ENCODE data around the gene ABCA7. TPM values are rescaled to one million over a fixed set of nuclear protein-coding genes. Genes with fewer than 3 reads are reported as not detected.

The ABCA7 gene
- total RNA-seq, 1 experiment from 2014 or later: 40.3 TPM

DNA sequence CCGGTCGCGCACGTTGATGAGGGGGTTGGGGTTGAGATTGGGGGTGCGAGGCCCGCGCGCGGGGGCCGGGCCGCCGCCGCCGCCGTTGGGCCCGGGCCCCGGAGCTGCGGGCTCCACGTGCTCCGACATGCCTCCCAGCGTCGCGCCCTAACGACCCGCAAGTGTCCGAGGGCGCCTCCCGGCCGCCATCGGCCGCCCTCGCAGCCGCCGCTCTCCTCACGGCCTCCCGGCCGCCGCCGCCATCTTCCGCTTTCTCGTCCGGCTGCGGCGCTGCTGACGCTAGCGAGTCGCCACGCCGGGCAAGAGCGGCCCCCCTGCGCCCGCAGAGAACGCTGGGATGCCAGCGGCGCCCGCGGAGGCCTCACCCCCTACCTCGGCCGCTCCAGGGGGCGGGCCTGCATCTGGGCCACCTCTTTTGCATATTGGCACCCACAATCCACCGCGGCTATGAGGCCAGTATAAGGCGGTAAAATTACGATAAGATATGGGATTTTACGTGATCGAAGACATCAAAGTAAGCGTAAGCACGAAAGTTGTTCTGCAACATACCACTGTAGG, 19.0 kb upstream of the ABCA7 start, which contains the start of gene TMEM259 (continued):
- TF ChIP-seq, protein P1, sequence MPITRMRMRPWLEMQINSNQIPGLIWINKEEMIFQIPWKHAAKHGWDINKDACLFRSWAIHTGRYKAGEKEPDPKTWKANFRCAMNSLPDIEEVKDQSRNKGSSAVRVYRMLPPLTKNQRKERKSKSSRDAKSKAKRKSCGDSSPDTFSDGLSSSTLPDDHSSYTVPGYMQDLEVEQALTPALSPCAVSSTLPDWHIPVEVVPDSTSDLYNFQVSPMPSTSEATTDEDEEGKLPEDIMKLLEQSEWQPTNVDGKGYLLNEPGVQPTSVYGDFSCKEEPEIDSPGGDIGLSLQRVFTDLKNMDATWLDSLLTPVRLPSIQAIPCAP (CRISPR knock-in tag; IDR thresholded peaks at IDR 0.05): peak; percentile 39; the same call in 1 of the 2 replicates
- TF ChIP-seq, protein P2, sequence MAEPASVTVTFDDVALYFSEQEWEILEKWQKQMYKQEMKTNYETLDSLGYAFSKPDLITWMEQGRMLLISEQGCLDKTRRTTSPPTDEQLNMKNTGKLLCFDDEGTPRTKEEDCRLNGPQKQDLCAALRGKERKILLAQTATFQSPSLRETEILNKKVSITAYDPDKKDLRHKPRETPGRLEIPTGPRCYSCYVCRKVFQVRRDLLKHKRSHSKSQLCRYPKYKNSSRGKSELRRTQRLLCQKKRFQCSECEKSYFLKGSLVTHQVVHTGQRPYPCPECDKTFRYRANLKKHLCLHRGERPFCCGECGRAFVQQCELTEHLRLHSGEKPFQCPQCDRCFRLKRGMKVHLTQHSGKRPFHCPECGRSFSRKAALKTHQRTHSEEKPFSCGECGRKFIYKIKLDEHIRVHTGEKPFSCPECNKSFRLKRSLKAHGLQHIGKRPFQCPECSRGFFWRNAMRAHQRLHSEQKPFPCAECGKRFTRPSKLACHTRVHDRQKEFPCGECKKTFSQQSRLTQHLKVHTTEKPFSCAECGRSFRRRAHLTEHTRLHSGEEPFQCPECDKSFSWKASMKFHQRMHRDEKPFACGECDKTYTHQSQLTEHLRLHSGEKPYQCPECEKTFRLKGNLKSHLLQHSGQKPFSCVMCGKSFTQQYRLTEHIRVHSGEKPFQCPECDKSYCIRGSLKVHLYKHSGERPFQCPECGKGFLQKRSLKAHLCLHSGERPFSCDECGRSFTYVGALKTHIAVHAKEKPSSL (CRISPR knock-in tag; conservative IDR thresholded peaks at IDR 0.05): no peak
- 0 out of 2 replicates have a peak, but pooled peaks have one; percentile 26 for TF ChIP-seq ELF4 (CRISPR knock-in tag; IDR thresholded peaks at IDR 0.05; ENCODE audit: low read depth)
- TF ChIP-seq FOXK1 (CRISPR knock-in tag; IDR thresholded peaks at IDR 0.05): peak; percentile 89
- TF ChIP-seq ZNF317 (CRISPR knock-in tag; IDR thresholded peaks at IDR 0.05; ENCODE audit: borderline replicate concordance, low read depth): no peak
- peak; percentile 22; the same call in 1 of the 2 replicates for TF ChIP-seq GABPB1 (CRISPR knock-in tag; IDR thresholded peaks at IDR 0.05)
- TF ChIP-seq, protein P3, sequence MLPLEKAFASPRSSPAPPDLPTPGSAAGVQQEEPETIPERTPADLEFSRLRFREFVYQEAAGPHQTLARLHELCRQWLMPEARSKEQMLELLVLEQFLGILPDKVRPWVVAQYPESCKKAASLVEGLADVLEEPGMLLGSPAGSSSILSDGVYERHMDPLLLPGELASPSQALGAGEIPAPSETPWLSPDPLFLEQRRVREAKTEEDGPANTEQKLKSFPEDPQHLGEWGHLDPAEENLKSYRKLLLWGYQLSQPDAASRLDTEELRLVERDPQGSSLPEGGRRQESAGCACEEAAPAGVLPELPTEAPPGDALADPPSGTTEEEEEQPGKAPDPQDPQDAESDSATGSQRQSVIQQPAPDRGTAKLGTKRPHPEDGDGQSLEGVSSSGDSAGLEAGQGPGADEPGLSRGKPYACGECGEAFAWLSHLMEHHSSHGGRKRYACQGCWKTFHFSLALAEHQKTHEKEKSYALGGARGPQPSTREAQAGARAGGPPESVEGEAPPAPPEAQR (CRISPR knock-in tag; IDR thresholded peaks at IDR 0.05): no peak
- TF ChIP-seq ZNF396 (CRISPR knock-in tag; IDR thresholded peaks at IDR 0.05; ENCODE audit: borderline replicate concordance): no peak
- TF ChIP-seq ZBTB21 (CRISPR knock-in tag; IDR thresholded peaks at IDR 0.05; ENCODE audit: borderline replicate concordance): no peak
- no peak for TF ChIP-seq SMAD3 (CRISPR knock-in tag; IDR thresholded peaks at IDR 0.05; ENCODE audit: borderline replicate concordance)
- TF ChIP-seq RORB (CRISPR knock-in tag; IDR thresholded peaks at IDR 0.05): no peak
- TF ChIP-seq, protein P4, sequence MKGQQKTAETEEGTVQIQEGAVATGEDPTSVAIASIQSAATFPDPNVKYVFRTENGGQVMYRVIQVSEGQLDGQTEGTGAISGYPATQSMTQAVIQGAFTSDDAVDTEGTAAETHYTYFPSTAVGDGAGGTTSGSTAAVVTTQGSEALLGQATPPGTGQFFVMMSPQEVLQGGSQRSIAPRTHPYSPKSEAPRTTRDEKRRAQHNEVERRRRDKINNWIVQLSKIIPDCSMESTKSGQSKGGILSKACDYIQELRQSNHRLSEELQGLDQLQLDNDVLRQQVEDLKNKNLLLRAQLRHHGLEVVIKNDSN (CRISPR knock-in tag; IDR thresholded peaks at IDR 0.05): no peak
- TF ChIP-seq, protein P5, sequence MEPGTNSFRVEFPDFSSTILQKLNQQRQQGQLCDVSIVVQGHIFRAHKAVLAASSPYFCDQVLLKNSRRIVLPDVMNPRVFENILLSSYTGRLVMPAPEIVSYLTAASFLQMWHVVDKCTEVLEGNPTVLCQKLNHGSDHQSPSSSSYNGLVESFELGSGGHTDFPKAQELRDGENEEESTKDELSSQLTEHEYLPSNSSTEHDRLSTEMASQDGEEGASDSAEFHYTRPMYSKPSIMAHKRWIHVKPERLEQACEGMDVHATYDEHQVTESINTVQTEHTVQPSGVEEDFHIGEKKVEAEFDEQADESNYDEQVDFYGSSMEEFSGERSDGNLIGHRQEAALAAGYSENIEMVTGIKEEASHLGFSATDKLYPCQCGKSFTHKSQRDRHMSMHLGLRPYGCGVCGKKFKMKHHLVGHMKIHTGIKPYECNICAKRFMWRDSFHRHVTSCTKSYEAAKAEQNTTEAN (CRISPR knock-in tag; IDR thresholded peaks at IDR 0.05): no peak
- TF ChIP-seq, protein P6, sequence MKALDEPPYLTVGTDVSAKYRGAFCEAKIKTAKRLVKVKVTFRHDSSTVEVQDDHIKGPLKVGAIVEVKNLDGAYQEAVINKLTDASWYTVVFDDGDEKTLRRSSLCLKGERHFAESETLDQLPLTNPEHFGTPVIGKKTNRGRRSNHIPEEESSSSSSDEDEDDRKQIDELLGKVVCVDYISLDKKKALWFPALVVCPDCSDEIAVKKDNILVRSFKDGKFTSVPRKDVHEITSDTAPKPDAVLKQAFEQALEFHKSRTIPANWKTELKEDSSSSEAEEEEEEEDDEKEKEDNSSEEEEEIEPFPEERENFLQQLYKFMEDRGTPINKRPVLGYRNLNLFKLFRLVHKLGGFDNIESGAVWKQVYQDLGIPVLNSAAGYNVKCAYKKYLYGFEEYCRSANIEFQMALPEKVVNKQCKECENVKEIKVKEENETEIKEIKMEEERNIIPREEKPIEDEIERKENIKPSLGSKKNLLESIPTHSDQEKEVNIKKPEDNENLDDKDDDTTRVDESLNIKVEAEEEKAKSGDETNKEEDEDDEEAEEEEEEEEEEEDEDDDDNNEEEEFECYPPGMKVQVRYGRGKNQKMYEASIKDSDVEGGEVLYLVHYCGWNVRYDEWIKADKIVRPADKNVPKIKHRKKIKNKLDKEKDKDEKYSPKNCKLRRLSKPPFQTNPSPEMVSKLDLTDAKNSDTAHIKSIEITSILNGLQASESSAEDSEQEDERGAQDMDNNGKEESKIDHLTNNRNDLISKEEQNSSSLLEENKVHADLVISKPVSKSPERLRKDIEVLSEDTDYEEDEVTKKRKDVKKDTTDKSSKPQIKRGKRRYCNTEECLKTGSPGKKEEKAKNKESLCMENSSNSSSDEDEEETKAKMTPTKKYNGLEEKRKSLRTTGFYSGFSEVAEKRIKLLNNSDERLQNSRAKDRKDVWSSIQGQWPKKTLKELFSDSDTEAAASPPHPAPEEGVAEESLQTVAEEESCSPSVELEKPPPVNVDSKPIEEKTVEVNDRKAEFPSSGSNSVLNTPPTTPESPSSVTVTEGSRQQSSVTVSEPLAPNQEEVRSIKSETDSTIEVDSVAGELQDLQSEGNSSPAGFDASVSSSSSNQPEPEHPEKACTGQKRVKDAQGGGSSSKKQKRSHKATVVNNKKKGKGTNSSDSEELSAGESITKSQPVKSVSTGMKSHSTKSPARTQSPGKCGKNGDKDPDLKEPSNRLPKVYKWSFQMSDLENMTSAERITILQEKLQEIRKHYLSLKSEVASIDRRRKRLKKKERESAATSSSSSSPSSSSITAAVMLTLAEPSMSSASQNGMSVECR (CRISPR knock-in tag; IDR thresholded peaks at IDR 0.05; ENCODE audit: borderline replicate concordance): 0 out of 2 replicates have a peak, but pooled peaks have one; percentile 11
- TF ChIP-seq, protein P7, sequence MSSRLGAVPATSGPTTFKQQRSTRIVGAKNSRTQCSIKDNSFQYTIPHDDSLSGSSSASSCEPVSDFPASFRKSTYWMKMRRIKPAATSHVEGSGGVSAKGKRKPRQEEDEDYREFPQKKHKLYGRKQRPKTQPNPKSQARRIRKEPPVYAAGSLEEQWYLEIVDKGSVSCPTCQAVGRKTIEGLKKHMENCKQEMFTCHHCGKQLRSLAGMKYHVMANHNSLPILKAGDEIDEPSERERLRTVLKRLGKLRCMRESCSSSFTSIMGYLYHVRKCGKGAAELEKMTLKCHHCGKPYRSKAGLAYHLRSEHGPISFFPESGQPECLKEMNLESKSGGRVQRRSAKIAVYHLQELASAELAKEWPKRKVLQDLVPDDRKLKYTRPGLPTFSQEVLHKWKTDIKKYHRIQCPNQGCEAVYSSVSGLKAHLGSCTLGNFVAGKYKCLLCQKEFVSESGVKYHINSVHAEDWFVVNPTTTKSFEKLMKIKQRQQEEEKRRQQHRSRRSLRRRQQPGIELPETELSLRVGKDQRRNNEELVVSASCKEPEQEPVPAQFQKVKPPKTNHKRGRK (CRISPR knock-in tag; IDR thresholded peaks at IDR 0.05; ENCODE audit: borderline replicate concordance): no peak
- TF ChIP-seq, protein P8, sequence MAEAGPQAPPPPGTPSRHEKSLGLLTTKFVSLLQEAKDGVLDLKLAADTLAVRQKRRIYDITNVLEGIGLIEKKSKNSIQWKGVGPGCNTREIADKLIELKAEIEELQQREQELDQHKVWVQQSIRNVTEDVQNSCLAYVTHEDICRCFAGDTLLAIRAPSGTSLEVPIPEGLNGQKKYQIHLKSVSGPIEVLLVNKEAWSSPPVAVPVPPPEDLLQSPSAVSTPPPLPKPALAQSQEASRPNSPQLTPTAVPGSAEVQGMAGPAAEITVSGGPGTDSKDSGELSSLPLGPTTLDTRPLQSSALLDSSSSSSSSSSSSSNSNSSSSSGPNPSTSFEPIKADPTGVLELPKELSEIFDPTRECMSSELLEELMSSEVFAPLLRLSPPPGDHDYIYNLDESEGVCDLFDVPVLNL (CRISPR knock-in tag; IDR thresholded peaks at IDR 0.05; ENCODE audit: borderline replicate concordance, low read depth): no peak
- TF ChIP-seq, protein P9, sequence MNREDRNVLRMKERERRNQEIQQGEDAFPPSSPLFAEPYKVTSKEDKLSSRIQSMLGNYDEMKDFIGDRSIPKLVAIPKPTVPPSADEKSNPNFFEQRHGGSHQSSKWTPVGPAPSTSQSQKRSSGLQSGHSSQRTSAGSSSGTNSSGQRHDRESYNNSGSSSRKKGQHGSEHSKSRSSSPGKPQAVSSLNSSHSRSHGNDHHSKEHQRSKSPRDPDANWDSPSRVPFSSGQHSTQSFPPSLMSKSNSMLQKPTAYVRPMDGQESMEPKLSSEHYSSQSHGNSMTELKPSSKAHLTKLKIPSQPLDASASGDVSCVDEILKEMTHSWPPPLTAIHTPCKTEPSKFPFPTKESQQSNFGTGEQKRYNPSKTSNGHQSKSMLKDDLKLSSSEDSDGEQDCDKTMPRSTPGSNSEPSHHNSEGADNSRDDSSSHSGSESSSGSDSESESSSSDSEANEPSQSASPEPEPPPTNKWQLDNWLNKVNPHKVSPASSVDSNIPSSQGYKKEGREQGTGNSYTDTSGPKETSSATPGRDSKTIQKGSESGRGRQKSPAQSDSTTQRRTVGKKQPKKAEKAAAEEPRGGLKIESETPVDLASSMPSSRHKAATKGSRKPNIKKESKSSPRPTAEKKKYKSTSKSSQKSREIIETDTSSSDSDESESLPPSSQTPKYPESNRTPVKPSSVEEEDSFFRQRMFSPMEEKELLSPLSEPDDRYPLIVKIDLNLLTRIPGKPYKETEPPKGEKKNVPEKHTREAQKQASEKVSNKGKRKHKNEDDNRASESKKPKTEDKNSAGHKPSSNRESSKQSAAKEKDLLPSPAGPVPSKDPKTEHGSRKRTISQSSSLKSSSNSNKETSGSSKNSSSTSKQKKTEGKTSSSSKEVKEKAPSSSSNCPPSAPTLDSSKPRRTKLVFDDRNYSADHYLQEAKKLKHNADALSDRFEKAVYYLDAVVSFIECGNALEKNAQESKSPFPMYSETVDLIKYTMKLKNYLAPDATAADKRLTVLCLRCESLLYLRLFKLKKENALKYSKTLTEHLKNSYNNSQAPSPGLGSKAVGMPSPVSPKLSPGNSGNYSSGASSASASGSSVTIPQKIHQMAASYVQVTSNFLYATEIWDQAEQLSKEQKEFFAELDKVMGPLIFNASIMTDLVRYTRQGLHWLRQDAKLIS (CRISPR knock-in tag; IDR thresholded peaks at IDR 0.05; ENCODE audit: borderline replicate concordance): no peak
- TF ChIP-seq, protein P10, sequence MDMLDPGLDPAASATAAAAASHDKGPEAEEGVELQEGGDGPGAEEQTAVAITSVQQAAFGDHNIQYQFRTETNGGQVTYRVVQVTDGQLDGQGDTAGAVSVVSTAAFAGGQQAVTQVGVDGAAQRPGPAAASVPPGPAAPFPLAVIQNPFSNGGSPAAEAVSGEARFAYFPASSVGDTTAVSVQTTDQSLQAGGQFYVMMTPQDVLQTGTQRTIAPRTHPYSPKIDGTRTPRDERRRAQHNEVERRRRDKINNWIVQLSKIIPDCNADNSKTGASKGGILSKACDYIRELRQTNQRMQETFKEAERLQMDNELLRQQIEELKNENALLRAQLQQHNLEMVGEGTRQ (CRISPR knock-in tag; IDR thresholded peaks at IDR 0.05): peak; percentile 36; the same call in 1 of the 2 replicates
